GM12892 (cell line): ENCODE results near the gene SH3RF1.

Experiments used
- POLR2A ChIP-seq: IDR thresholded peaks from 2 replicates; pipeline ENCODE4 v1.6.1; 2011; ENCODE audit warnings: low read depth, low read length, control low read depth
- POLR2AphosphoS5 ChIP-seq: IDR thresholded peaks from 2 replicates; pipeline ENCODE4 v1.6.1; 2011; ENCODE audit warnings: low read depth, low read length, control low read depth
- TAF1 ChIP-seq: IDR thresholded peaks from 2 replicates; pipeline ENCODE4 v1.6.1; 2011; ENCODE audit warnings: low read depth, mild to moderate bottlenecking, control low read depth, low read length, borderline replicate concordance

- no peak for TF ChIP-seq POLR2A
- TF ChIP-seq POLR2AphosphoS5: no peak
- no peak for TF ChIP-seq TAF1
These were observed 112.7 kb downstream of the SH3RF1 start for GRCh38 chr4:169158046-169158445.
